Colonic mucosa (tissue), 4 donors: ENCODE results near the gene C5orf63. TPM values are rescaled to one million over a fixed set of nuclear protein-coding genes. Genes with fewer than 3 reads are reported as not detected.
"Not testable (repeated sequence)": the region's sequence is repeated elsewhere in the genome, so short reads cannot be mapped to it uniquely, and the experiment has no call there.

Experiments used
- DNase-seq: peaks from one replicate; pipeline ENCODE4 v3.0.0-alpha.2; 2020
- H3K27ac ChIP-seq: fragments of 200-600 bp; one replicate; pipeline ENCODE4 v1.8.0; 2021
- H3K27me3 ChIP-seq: fragments of 200-600 bp; one replicate; pipeline ENCODE4 v1.8.0; 2021
- H3K36me3 ChIP-seq: fragments of 200-600 bp; one replicate; pipeline ENCODE4 v1.8.0; 2021
- H3K4me1 ChIP-seq: fragments of 200-600 bp; one replicate; pipeline ENCODE4 v1.8.0; 2021; ENCODE audit warnings: mild to moderate bottlenecking
- H3K4me3 ChIP-seq: fragments of 200-600 bp; one replicate; pipeline ENCODE4 v1.8.0; 2021
- H3K9ac ChIP-seq, 2 donors: one replicate each; pipeline ENCODE4 v1.7.0; 2013; ENCODE audit warnings: control low read depth in 2 of 2, low read depth in 2 of 2, low read length in 2 of 2
- H3K9me3 ChIP-seq: fragments of 200-600 bp; one replicate; pipeline ENCODE4 v1.8.0; 2021
- CTCF ChIP-seq: fragments of 200-600 bp; IDR thresholded peaks from one replicate; pipeline ENCODE4 v1.8.0; 2022; ENCODE audit warnings: antibody characterized with exemption, mild to moderate bottlenecking
- intact Hi-C: fragments of 100-400 bp; cut with DNase I; formaldehyde crosslinking; loops from one replicate; pipeline ENCODE4 v1.14.1; 2022
- total RNA-seq, 2 donors: library from RNA; stranded (reverse); fragmentation: NEBNext Ultra II Directional in 1 of 2; extraction: Animal tissue kit (Norgen Biotek cat#: 25700) in 1 of 2; gene quantifications; one replicate each; pipeline ENCODE4 v1.2.1, GENCODE V29; 2021
- donor health status: healthy.
- donor health status: DM: no; HTN: no; CAD: no.
- donor health status: DM: no; HTN: no; CAD: no.

C5orf63 gene
- total RNA-seq, 2 donors from 2014 or later = 10.3 to 12.2 TPM

DNA sequence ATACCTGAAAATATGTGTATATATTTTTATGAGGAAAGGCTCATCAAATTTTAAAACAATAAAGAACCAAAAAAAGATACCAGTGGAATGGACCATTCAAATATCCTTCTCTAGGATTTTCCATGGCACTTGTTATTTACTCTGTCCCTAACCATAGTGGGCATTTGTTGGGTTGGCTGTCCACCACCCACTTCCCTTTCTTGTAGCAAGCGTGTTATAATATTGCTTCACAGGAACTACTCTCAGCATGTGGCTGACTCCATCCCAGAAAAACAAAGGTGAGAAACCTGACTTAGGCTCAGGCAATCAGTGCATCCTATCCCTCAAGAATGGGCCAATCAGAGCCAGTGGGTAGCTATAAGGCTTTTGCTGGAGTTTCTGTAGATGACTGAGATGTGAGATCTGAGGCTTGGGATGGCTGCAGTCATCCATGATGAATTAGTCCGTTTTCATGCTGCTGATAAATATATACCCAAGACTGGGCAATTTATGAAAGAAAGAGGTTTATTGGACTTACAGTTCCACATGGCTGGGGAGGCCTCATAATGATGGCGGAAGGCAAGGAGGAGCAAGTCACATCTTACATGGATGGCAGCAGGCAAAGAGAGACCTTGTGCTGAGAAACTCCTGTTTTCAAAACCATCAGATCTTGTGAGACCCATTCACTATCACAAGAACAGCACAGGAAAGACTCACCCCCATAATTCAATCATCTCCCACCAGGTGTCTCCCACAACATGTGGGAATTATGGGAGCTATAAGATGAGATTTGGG lies 17.2 kb downstream of the C5orf63 start:
- no peak overlapping the region for H3K27ac ChIP-seq
- DNase-seq = no peak
- no peak for TF ChIP-seq CTCF
- H3K9me3 ChIP-seq = no peaks in the 10 kb centered on the region
- no peaks in the 10 kb centered on the region for H3K27me3 ChIP-seq
- no peaks in the 10 kb centered on the region for H3K36me3 ChIP-seq
- no peak overlapping the region for H3K9ac ChIP-seq
- H3K4me3 ChIP-seq = no peak overlapping the region
- intact Hi-C loops = no loop called here
- H3K4me1 ChIP-seq = no peaks in the 10 kb centered on the region

GRCh38 chr5:127053551-127053950 lies 19.8 kb downstream of the C5orf63 start:
- H3K9ac ChIP-seq, H3K27me3 ChIP-seq, H3K36me3 ChIP-seq, intact Hi-C loops, H3K4me1 ChIP-seq, H3K27ac ChIP-seq, H3K4me3 ChIP-seq, DNase-seq, H3K9me3 ChIP-seq: not testable (repeated sequence)

- intact Hi-C loops = no loop called here
- H3K27ac ChIP-seq = no peak overlapping the region
- no peak overlapping the region for H3K4me3 ChIP-seq
- no peaks in the 10 kb centered on the region for H3K27me3 ChIP-seq
- TF ChIP-seq CTCF = no peak
- H3K9me3 ChIP-seq = no peaks in the 10 kb centered on the region
- H3K4me1 ChIP-seq = no peaks in the 10 kb centered on the region
- H3K9ac ChIP-seq = no peak overlapping the region
- no peak for DNase-seq
- H3K36me3 ChIP-seq = no peaks in the 10 kb centered on the region
Observed at GRCh38 chr5:127053049-127053448, 20.3 kb downstream of the C5orf63 start.

DNA sequence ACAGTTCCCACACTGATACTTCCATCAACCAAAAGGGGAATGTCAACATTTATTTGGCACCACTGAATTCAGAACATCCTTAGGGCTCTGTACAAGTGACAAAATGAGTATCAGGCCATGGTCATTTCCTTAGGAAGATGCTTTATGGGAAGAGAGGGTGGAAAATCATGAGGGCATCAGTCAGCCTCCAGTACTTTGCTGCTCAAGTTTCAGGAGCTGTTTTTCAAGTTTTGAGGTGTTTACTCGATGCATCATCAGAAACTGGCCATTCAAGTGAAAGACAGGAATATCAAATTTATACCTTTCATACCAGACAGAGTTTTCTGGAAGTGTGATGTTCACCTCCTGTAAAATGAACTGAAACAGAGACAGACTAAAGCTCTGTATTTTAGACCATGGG lies 21.7 kb downstream of the C5orf63 start:
- DNase-seq = no peak
- H3K9ac ChIP-seq = no peak overlapping the region
- H3K4me1 ChIP-seq = no peaks in the 10 kb centered on the region
- TF ChIP-seq CTCF = no peak
- no peaks in the 10 kb centered on the region for H3K36me3 ChIP-seq
- H3K27ac ChIP-seq = no peak overlapping the region
- no peak overlapping the region for H3K4me3 ChIP-seq
- H3K27me3 ChIP-seq = no peaks in the 10 kb centered on the region
- no peaks in the 10 kb centered on the region for H3K9me3 ChIP-seq
- intact Hi-C loops = no loop called here

DNA sequence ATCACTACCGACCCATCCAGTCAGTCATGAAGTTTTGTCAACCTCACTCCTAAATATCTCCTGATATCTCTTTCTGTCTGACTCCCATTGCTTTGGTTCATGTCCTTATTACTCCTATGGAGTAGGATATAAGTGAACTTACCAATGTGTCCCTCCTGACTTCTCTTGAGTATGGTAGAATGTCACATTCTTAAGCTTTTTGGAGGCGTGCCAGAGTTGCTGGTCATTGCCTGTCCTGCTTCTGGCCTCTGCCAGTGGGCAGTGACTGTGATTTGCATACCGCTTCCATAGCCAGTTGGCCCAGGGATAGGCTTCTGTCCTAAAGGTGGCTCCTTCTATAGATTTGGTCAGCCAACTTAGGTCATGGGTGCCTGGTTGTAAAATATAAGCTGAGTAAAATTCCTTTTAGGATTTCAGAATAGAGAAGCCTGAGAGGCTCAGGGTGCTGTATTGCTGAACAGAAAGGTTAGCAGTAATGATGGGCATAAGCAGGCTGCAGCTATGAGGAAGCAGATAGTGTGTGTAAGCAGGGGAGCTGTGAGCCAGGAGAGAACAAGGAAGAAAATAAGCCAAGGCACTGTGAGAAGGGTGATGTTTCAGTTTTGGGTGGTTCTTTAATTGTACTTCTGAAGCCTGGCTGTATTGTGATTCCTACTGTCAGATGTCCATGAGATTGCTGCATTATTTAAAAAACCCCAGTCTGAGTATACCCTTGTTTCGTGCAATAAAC lies 26.8 kb downstream of the C5orf63 start:
- intact Hi-C loops = no loop called here
- peak overlapping the region; percentile 39 for H3K27ac ChIP-seq

More for the DNA sequence above, 26.8 kb downstream of the C5orf63 start:
- H3K4me1 ChIP-seq = no peaks in the 10 kb centered on the region
- no peak overlapping the region for H3K4me3 ChIP-seq
- TF ChIP-seq CTCF = no peak
- H3K27me3 ChIP-seq = no peaks in the 10 kb centered on the region
- no peaks in the 10 kb centered on the region for H3K36me3 ChIP-seq
- H3K9ac ChIP-seq = no peak overlapping the region
- DNase-seq = no peak
- H3K9me3 ChIP-seq = no peaks in the 10 kb centered on the region
